GM19395 (cell line): ENCODE measurements around the gene MAGI1.

Experiments
- ATAC-seq: cut with Tn5 transposase; IDR thresholded peaks from one replicate; pipeline ENCODE4 v1.9.1; 2021; ENCODE audit warnings: mild to moderate bottlenecking, moderate library complexity; ENCODE audit not compliant: unreplicated experiment

The MAGI1 gene

GRCh38 chr3:65685621-65686235 is 353.0 kb downstream of the MAGI1 start:
- no peak for ATAC-seq

GRCh38 chr3:65678516-65678915 is 360.2 kb downstream of the MAGI1 start:
- ATAC-seq, result no peak

GRCh38 chr3:65677486-65678010 is 361.2 kb downstream of the MAGI1 start:
- ATAC-seq, result no peak

- no peak for ATAC-seq
Observed at GRCh38 chr3:65676580-65676979, 362.1 kb downstream of the MAGI1 start.

- no peak for ATAC-seq
Observed at GRCh38 chr3:65675011-65675410, 363.7 kb downstream of the MAGI1 start.

GRCh38 chr3:65674226-65674625 is 364.5 kb downstream of the MAGI1 start:
- ATAC-seq, result no peak

GRCh38 chr3:65672871-65673815 is 365.6 kb downstream of the MAGI1 start:
- no peak for ATAC-seq

- ATAC-seq, result no peak
Observed at GRCh38 chr3:65672061-65672460, 366.7 kb downstream of the MAGI1 start.

- ATAC-seq, result no peak
Observed at GRCh38 chr3:65671004-65671403, 367.7 kb downstream of the MAGI1 start.

GRCh38 chr3:65669163-65669875 is 369.4 kb downstream of the MAGI1 start:
- no peak for ATAC-seq

- no peak for ATAC-seq
Observed at GRCh38 chr3:65667963-65668362, 370.8 kb downstream of the MAGI1 start.

- no peak for ATAC-seq
Observed at GRCh38 chr3:65666448-65667091, 372.1 kb downstream of the MAGI1 start.

- no peak for ATAC-seq
Observed at GRCh38 chr3:65665915-65666314, 372.8 kb downstream of the MAGI1 start.

- no peak for ATAC-seq
Observed at GRCh38 chr3:65664931-65665330, 373.8 kb downstream of the MAGI1 start.

- ATAC-seq, result no peak
Observed at GRCh38 chr3:65664446-65664845, 374.3 kb downstream of the MAGI1 start.

- no peak for ATAC-seq
Observed at GRCh38 chr3:65662095-65662494, 376.6 kb downstream of the MAGI1 start.

- ATAC-seq, result no peak
Observed at GRCh38 chr3:65660000-65660598, 378.6 kb downstream of the MAGI1 start.

- no peak for ATAC-seq
Observed at GRCh38 chr3:65659396-65659795, 379.3 kb downstream of the MAGI1 start.

- no peak for ATAC-seq
Observed at GRCh38 chr3:65658401-65658800, 380.3 kb downstream of the MAGI1 start.

GRCh38 chr3:65655061-65655460 is 383.7 kb downstream of the MAGI1 start:
- ATAC-seq, result no peak
